GM20000 (cell line): ENCODE results near the gene OR5H6.

Experiments used
- DNase-seq: peaks from one replicate; pipeline ENCODE4 v3.0.0; 2012; ENCODE audit warnings: low spot score
- CTCF ChIP-seq: IDR thresholded peaks from 2 replicates; pipeline ENCODE4 v1.5.1; 2012; ENCODE audit warnings: mild to moderate bottlenecking, control low read depth; ENCODE audit errors: extremely low read depth, missing control alignments

Gene OR5H6

GRCh38 chr3:98263944-98264343, at the start of gene OR5H6:
TSS of gene OR5H6 (plus strand) at chr3:98264244. CDS start at chr3:98264333, 89 bp downstream.
- no peak for TF ChIP-seq CTCF
- no peak for DNase-seq

- no peak for TF ChIP-seq CTCF
- no peak for DNase-seq
These were observed 49.0 kb upstream of the OR5H6 start for GRCh38 chr3:98215051-98215450.

GRCh38 chr3:98223907-98224672, 40.0 kb upstream of the OR5H6 start:
- DNase-seq: no peak
- TF ChIP-seq CTCF: no peak

- TF ChIP-seq CTCF: no peak
These were observed 31.6 kb upstream of the OR5H6 start for GRCh38 chr3:98232489-98232888.

GRCh38 chr3:98233468-98233867, 30.6 kb upstream of the OR5H6 start:
- no peak for TF ChIP-seq CTCF
- DNase-seq: no peak

More at GRCh38 chr3:98232489-98232888, 31.6 kb upstream of the OR5H6 start:
- DNase-seq: no peak

GRCh38 chr3:98240131-98240530, 23.9 kb upstream of the OR5H6 start:
- TF ChIP-seq CTCF: no peak
- DNase-seq: no peak

- no peak for TF ChIP-seq CTCF
- no peak for DNase-seq
These were observed 21.9 kb upstream of the OR5H6 start for GRCh38 chr3:98242155-98242554.
